ENCODE data around the gene MYOM1.
"Not testable (repeated sequence)": the region's sequence is repeated elsewhere in the genome, so short reads cannot be mapped to it uniquely, and the experiment has no call there.

The MYOM1 gene

DNA sequence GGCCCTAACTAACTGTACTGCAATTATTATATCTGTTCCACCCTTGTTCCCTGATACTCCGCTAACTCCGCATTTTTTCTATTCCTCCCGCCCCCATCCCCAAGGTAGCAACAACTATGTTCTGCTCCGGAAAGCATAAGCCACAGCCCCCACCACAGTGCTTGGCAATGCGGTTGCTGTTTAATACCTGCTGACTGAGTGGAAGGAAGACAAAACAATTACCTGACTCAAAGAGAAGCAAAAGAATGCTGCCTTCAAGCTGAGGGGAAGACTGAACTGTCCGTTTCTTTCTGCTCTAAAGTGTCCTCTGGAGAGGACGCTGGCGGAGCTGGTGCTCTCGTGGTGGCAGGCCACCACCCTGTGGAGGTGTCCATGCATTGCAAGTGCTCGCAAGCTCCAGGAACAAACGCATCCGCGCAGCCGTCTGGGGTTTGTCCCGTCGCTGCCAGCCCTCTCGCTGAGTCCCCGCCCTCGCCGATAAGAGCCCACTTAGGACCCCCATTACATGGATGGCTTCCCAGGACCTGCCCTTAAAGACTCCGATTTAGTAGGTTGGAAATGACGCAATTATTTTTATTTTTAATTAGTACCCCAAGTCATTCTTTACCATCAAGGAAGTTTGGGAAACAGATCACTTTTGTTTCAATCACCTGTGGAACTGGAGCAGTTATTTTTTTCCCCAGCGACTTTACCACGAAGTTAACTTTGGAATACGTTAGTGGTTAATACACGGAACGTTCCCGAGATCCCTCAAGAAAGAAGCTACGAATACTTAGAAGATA, 26.3 kb upstream of the MYOM1 start:
- no peak for TF ChIP-seq GATA1 (IDR thresholded peaks at IDR 0.05; ENCODE audit: low read depth, low read length)
- no peak for TF ChIP-seq POLR2A (IDR thresholded peaks at IDR 0.05; ENCODE audit: low read length)
- peak; percentile 96 for DNase-seq

DNA sequence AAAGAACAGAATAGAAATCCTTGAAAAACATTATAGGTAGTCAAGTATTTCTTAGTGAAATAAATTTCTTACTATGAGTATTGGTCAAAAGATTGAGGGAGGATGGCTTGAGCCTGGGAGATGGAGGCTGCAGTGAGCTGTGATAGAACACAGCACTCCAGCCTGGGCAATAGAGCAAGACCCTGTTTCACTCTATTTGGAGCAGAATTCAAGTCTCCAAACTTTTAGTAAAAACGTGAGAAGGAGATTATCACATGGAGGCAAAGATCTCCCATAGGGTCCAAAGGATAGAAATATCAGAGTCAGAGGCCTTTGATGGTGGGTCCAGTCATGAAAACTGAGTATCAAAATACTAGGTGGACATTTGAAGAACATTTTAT, 25.4 kb upstream of the MYOM1 start:
- DNase-seq = no peak
- TF ChIP-seq POLR2A (IDR thresholded peaks at IDR 0.05; ENCODE audit: low read length) = no peak
- no peak for TF ChIP-seq GATA1 (IDR thresholded peaks at IDR 0.05; ENCODE audit: low read depth, low read length)

DNA sequence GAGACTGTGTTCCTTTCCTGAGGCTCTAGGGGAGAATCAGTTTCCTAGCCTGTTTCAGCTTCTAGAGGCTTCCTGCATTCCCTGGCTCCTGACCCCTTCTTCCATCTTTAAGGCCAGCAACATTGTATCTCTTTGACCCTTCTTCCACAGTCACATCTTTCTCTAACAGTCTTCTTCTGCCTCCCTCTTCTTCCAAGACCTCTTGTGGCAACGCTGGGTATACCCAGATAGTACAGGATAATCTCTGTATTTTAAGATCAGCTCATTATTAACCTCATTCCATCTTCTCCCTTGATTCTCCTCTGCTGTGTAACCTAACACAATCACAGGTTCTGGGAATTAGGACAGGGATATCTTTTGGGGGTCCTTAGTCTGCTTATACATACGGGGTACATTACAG, 19.0 kb upstream of the MYOM1 start:
- TF ChIP-seq POLR2A (IDR thresholded peaks at IDR 0.05; ENCODE audit: low read length) (no peak), GATA1 (IDR thresholded peaks at IDR 0.05; ENCODE audit: low read depth, low read length) (no peak)
- DNase-seq = no peak

DNA sequence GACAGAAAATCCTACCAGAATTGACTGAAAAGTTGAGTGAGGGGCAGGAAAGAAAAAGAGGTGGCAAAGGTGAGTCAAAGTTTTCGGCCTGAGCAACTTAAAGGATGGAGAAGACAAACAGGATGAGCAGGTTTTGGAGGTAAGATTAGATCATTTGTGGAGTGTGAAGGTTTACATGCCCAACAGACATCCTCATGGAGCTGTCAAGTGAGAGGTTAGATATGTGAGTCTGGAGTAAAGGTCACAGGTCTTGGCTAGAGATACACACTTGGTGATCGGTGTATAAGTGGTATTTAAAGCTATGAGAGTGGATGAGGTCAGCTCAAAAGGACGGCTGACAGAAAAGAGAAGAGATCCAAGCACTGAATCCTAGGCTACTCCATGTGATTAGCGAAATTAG, 16.7 kb upstream of the MYOM1 start:
- no peak for DNase-seq
- TF ChIP-seq POLR2A (IDR thresholded peaks at IDR 0.05; ENCODE audit: low read length) (no peak), GATA1 (IDR thresholded peaks at IDR 0.05; ENCODE audit: low read depth, low read length) (no peak)

DNA sequence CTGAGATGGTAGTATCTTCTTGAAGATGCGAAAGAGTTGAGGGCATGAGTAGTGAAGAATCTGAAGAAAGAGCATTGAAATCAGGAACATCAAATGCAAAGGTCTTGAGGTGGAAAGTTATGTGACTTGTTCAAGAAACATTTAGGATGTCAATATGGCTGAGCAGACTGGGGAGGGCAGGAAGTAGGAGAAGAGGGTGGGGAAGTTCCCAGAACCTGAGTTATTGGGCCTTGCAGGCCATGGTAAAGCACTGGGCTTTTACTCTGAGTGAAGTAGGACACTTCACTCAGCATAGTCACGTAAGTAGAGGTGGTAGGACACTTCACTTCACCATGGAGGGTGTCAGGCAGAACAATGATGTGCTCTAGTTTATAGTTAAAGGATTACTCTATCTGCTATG, 16.1 kb upstream of the MYOM1 start:
- no peak for TF ChIP-seq POLR2A (IDR thresholded peaks at IDR 0.05; ENCODE audit: low read length)
- no peak for TF ChIP-seq GATA1 (IDR thresholded peaks at IDR 0.05; ENCODE audit: low read depth, low read length)
- DNase-seq = no peak

DNA sequence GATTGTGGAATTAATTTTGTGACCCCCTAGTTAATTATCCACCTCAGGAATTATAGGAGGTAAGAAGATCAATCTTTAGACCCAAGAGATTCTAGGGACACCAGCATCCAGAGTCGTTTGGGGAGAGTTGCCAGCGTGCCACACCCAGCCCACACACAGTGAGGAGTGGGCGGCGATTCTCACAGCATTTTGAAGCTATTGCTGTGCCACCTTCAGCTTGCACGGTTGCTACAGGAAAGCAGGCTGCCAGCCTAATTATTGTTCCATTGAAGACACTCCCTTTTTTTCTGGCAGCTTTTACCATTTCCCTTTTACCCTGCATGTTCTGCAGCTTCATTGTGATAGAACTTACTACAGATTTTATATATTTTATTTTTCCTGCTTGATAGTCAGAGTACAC, 14.7 kb upstream of the MYOM1 start:
- TF ChIP-seq GATA1 (IDR thresholded peaks at IDR 0.05; ENCODE audit: low read depth, low read length) = no peak
- TF ChIP-seq POLR2A (IDR thresholded peaks at IDR 0.05; ENCODE audit: low read length) = no peak

DNA sequence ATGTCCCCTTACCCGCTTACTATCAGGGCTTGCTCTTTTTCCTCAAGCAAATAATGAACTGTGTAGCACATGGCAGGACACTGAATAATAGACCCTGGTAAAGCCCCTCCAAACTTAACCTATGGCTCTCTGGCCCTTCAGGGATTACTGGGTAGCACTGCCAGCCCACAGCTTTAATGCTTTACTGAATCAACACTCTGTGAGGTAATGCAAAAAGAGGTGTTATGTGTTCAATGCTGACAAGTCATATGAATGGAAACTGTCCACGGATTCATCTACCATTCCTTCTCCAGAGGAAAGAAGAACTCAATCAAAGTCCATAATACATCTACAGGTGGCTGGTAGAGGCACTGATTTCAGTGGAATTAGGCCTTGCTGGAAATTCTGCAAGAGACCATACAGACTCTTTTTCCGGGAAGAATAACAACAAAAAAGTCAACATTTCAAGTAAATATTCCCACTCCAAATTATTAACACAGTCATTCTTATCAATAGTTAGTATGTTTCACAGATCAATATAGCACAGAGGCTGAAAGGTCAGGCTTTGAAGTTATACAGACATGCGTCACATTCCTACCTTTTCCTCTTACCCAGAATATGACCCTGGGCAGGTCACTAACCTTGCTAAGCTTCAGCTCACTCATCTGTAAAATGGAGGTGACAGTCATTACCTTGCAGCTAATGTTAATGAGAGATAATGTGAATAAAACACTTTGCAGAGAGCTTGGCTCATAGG, 13.8 kb upstream of the MYOM1 start:
- TF ChIP-seq GATA1 (IDR thresholded peaks at IDR 0.05; ENCODE audit: low read depth, low read length) (no peak), POLR2A (IDR thresholded peaks at IDR 0.05; ENCODE audit: low read length) (no peak)
- DNase-seq = no peak

More for the DNA sequence above, 14.7 kb upstream of the MYOM1 start:
- DNase-seq = no peak

DNA sequence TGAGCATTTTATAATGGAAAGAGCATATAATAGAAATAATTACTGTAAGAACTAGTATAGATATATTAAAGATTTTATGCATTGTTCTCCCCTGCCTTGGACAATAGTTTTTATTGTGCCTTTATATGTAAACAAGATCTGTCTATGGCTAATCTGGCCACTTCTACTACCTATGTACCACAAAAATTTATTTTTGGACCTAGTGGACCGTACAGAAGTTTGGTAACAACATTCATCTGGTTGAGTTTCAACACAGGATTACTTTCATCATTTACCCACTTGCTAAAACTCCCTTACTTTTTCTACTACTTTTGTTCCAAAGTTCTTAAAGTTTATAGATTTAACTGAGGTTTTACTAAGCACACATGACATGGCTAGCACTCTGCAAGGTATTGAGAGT, 13.2 kb upstream of the MYOM1 start:
- TF ChIP-seq GATA1 (IDR thresholded peaks at IDR 0.05; ENCODE audit: low read depth, low read length) (no peak), POLR2A (IDR thresholded peaks at IDR 0.05; ENCODE audit: low read length) (no peak)
- no peak for DNase-seq

DNA sequence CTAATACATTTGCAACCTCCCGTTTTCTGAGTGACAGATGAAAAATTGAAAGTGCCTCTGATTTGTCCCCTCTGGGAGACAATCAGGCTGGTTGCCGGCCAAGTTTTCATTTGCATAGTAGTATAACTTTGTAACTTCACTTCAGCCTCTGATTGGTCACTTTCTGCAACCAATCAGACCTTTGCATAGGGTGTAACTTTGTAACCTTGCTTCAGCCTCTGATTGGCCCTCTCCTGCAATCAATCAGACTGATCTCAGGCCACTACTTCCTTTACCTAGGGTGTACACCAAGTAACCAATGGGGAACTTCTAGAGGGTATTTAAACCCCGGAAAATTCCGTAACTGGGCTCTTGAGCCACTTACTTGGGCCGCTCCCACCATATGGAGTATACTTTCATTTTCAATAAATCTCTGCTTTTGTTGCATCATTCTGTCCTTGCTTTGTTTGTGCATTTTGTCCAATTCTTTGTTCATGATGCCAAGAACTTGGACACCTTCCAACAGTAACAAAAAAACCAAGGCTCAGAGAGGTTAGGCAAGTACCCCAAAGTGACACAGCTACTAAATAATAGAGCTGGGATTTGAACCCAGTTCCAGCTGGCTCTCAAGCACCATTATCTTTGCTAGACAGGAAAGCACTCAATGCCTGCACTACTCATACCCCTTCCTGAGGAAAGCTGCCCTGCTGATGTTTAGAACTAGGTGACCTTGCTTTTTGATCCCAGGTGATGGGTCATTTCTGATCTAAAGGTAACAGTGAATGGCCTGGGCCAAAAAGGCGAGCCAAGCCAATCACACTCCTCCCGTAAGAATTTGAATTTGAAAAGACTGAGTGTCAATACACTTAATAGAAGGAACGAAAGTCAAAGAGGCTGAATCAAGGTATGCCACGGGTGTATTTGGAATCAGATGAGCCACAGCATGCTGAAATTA, 10.9 kb upstream of the MYOM1 start:
- no peak for TF ChIP-seq GATA1 (IDR thresholded peaks at IDR 0.05; ENCODE audit: low read depth, low read length)
- no peak for TF ChIP-seq POLR2A (IDR thresholded peaks at IDR 0.05; ENCODE audit: low read length)
- peak; percentile 27 to 42 for DNase-seq

DNA sequence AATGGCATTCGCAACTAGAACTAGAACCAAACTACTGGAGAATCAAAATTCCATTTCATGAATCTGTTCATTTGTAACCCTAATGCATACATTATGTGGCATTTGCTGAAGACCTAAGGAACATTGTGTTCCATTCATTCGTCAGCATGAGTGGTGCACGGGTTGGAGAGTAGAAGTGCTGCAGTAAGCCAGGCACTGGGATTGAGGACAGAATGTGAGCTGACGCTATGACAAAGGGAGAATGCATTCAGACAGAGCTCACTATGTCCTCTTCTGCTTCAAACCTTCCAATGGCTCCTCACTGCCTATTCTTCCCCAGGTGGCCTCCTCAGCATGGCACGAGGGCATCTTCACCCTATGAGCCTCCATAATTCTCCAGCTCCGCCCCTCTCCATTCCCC, 6.3 kb upstream of the MYOM1 start:
- TF ChIP-seq POLR2A (IDR thresholded peaks at IDR 0.05; ENCODE audit: low read length) (no peak), GATA1 (IDR thresholded peaks at IDR 0.05; ENCODE audit: low read depth, low read length) (no peak)
- no peak for DNase-seq

DNA sequence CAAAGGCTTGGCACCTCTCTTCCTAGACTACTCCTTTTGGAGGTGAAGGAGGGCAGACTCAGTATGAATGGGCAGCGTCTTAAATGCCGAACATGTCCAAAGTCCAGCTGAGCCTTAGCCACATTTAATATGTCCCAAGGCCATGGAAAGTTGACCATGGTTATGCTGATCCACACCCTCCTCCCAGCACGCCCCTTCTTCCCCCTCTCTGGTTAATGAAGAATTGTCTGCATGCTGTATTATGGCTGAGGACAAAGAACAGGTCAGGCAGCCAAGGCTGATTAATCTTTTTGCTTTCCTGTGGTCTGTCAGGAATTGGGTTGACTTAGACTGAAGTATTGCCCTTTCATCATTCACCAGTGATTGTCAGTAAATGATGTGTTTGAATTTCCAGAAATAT, 5.8 kb upstream of the MYOM1 start:
- TF ChIP-seq POLR2A (IDR thresholded peaks at IDR 0.05; ENCODE audit: low read length) = no peak
- TF ChIP-seq GATA1 (IDR thresholded peaks at IDR 0.05; ENCODE audit: low read depth, low read length) = no peak
- no peak for DNase-seq

DNA sequence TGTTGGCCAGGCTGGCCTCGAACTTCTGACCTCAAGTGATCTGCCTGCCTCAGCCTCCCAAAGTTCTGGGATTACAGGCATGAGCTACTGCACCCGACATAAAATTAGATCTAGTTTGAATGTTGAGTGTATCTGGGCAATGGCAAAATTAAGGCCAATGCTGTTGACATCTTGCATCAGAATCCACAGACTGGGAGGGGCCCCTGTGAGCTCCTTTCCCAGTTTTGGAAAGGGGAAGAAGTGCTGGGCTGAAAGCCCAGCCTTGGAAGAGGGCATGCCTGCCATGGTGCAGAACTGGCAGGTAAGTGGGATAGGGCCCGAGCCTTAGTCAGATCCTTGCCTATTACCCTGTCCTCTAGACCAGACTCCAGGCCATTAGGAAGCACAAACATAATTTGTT, 4.5 kb upstream of the MYOM1 start:
- TF ChIP-seq GATA1 (IDR thresholded peaks at IDR 0.05; ENCODE audit: low read depth, low read length) (no peak), POLR2A (IDR thresholded peaks at IDR 0.05; ENCODE audit: low read length) (no peak)
- DNase-seq = no peak

DNA sequence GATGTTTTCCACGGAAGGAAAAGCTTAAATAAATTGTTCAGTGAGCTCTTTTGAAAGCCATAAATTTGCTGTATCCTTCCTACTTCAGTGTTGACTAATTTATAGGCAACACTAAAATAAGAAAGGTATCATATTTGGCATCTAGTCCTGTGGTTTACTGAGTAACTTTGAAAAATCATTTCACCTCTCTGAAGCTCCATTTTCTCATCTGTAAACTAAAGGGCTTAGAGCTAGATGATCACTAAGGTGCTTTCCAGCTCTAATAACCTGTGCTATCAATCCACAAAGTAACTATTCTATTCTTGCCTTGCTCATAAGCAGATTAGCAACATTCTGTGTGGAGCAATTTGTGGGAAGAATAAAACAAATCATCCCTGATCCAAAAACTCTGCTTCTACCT, 3.6 kb upstream of the MYOM1 start:
- DNase-seq = no peak

DNA sequence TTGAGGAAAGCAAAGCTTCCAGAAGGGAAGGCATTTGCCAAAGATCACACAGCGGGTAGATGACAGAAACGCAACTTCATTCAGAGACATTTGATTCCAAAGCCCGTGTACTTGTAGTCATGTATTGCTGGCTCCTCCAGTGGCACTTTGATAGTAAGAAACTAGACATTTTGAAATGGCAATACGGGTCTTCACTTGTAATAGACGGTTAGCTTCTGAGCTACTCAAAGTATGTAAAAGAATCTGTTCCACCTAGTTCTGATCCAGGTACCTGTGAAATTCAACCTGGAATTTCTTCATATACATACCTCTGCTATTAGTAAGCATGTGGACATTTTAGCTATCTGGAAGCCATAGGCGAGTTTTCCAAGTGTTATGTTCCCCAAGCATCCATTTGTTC, 1.7 kb upstream of the MYOM1 start:
- DNase-seq = no peak
- TF ChIP-seq GATA1 (IDR thresholded peaks at IDR 0.05; ENCODE audit: low read depth, low read length) = no peak
- no peak for TF ChIP-seq POLR2A (IDR thresholded peaks at IDR 0.05; ENCODE audit: low read length)

More for the DNA sequence above, 3.6 kb upstream of the MYOM1 start:
- TF ChIP-seq POLR2A (IDR thresholded peaks at IDR 0.05; ENCODE audit: low read length) (no peak), GATA1 (IDR thresholded peaks at IDR 0.05; ENCODE audit: low read depth, low read length) (no peak)

DNA sequence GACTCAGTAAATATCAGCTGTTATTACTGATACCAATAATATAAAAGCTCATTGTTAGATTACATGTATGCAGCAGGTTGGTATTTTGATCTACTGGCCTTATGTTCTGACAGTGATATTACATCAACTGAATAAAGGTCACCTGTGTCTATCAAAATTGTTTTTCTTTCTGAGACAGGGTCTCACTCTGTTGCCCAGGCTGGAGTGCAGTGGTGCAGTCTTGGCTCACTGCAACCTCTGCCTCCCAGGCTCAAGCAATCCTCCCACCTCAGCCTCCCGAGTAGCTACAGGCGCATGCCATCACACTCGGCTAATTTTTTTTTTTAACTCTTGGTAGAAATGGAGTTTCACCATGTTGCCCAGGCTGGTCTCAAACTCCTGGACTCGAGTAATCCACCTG, 1.1 kb upstream of the MYOM1 start:
- DNase-seq = not testable (repeated sequence)
